ENCODE measurements around the gene PRRG3.

- TF ChIP-seq POLR2AphosphoS5 (IDR thresholded peaks at IDR 0.05), result no peak
- TF ChIP-seq POLR2A (IDR thresholded peaks at IDR 0.05), result no peak
Measured at GRCh38 chrX:151680805-151681204, 14.5 kb upstream of the PRRG3 start.

All from prostate gland (tissue), 1 donor.